IPS-NIHi7 (cell line): ENCODE data around the gene PTBP2.
"Not testable (repeated sequence)": the region's sequence is repeated elsewhere in the genome, so short reads cannot be mapped to it uniquely, and the experiment has no call there.

Experiments used
- DNase-seq: peaks from one replicate; pipeline ENCODE4 v3.0.0; 2012; ENCODE audit warnings: mixed read lengths; ENCODE audit errors: extremely low spot score

The PTBP2 gene

DNA sequence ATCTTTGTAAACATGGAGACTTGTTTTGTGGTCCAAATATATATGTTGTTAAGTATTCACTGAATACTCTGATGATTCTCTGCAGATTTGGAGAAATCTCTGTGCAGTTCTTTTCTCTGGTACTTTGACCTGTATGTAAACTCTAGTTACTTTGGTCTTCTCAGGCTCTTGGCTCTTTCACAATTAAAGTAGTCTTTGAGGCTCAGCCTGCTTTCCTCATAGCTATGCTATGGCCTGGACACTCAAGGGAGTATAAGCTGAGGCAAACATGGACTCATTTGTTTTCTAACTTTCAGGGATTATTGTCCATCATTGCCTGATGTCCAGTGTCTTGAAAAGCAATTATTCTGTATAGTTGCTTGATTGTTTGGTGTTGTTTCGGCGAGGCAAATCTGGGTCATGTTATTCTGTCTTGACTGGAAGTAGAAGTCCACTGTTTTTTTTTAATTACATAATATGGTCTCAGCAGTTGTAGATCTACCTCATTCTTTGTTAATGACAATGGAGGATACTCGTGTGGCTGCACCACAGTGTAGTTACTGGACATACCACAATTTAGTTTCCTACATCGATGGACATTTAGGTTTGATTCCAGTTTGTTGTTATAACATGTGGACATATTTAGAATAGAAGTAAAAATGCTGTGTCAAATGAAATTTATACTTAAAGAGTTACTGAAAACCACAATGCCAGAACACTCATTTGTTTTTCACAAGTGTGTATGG, 9.2 kb downstream of the PTBP2 start:
- no peak for DNase-seq

DNA sequence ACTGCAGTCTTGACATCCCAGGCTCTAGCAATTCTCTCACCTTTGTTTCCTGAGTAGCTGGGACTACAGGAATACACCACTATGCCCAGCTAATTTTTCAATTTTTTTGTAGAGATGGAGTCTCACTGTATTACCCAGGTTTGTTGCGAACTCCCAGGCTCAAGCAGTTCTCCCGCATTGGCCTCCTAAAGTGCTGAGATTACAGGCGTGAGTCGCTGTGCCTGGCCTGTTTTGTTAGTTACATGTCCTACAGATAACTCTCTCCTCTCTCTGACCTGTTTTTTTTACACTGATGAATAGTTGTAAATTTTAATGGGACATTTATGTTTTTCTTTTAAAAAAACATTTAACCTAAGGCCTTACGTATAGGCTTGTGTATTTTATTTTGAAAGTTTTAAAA, 19.8 kb downstream of the PTBP2 start:
- no peak for DNase-seq

DNA sequence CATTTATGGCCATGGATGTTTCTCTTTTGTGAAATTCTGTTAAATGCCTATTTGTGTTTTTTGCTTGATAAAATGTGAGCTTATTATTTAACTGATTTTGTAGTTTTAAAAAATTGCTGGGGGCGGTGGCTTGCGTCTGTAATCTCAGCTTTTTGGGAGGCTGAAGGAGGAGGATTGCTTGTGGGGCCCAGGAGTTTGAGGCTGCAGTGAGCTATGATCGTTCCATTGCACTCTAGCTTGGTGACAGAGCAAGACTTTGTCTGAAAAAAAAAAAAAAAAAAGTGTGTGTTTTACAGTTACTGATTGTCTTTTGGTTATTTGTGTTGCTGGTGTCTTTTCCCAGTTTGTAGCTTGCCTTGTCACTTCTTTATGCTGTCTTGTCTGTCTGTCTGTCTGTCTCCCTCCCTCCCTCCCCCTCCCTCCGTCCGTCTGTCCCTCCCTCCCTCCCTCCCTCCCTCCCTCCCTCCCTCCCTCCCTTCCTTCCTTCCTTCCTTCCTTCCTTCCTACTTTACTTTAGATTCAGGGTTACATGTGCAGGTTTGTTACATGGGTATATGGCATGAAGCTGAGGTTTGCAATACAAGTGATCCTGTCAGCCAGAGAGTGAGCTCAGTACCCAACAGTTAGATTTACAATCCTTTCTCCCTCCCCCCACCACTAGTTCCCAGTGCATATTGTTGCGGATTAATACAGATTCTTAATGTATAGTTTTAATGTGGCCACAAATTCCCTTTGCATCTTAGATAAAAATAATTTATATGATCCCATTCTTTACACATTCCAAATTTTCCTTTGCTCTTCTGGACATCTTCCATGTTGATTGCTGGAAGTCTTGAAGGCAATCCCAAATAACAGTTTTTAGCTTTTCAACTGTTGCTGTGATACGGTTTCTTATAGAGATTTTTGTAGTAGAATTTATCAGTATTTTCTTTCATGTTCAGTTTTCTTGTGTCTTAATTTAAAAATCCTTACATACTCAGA, 25.1 kb downstream of the PTBP2 start:
- DNase-seq, result no peak

DNA sequence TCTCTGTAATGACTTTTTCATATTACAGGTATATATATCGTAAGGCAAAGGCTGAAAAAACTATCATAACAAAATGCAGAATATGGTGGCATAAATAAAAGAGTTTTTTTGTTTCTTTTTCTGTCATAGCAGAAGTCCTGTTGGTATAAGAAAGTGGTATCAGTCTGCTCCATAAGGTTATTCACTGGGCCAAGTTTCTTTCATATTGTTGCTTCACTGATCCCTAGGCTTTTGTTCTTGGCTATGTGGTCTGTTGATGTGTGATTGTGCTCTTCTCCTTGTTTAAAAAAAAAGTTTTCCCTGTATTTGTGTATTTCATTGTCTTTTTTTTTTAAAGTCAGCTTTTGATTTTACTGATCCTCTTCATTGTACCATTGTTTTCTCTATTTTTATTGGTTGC, 26.0 kb downstream of the PTBP2 start:
- no peak for DNase-seq

DNA sequence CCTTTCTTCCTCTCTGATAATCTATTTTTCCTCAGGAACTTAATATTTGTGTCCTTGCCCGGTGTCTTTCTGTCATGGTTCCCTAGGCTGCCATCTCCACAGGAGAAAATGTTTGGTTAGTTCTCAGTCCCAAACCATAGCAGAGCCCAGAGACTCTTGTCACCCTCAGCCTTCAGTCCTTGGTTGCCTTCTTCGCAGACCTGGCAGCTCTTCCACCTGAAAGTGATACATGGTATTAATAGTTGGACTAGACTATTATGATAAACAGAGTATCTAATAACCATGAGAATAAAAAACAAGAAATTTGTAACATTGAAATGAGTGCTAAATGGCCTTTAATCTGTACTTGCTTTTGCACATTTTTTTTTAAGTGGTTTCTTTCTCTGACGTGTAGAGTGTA, 26.5 kb downstream of the PTBP2 start:
- no peak for DNase-seq

DNA sequence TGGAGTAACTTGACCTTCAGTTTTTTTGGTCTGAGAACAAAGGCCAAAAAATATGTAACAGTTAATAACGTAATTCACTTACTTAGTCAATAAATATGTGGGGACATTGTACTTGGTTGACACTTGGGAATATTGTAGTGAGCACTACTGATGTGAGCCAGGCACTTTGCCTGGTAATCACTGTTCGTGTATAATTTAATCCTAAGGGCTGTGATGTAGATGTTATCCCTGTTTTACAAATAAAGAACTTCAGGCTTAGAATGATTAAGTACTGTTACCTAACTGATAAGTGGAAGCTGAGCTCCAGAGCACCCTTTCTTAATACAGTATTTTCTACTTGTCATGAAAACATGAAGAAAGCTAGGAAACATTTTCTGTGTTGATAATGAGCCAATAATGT, 28.0 kb downstream of the PTBP2 start:
- DNase-seq, result no peak

DNA sequence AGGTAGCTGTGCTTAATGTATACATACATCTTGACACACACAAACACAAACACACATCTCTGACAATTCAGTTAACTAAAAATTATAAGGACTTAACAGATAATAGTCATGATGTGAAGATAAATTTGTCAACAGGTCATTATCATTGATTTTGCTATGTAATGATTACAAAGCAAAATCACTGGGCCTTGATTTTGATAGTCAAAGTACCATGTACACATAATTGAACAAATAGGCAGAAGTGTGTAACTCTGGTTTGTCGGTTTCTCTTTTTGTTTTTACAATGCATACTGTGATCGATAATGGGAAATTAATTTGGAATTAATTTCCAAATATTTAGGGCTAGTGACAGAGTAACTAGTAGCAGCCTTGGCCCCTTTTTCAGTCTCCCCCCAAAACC, 30.8 kb downstream of the PTBP2 start:
- DNase-seq, result no peak

DNA sequence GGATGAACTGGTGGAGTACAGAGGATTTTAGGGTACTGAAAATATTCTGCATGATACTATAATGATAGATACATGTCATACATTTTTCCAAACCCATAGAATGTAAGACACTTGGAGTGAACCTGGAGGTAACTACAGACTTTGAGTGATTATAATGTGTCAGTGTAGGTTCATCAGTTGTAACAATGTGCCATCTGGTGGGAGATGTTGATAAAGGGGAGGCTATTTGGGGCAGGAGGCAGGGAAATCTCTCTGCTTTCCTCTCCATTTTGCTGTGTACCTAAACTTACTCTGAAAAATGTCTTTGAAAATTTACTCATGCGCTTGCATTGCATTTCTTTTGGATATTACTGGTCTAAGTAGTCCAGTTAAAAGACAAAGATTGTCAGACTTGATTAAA, 35.2 kb downstream of the PTBP2 start:
- no peak for DNase-seq

DNA sequence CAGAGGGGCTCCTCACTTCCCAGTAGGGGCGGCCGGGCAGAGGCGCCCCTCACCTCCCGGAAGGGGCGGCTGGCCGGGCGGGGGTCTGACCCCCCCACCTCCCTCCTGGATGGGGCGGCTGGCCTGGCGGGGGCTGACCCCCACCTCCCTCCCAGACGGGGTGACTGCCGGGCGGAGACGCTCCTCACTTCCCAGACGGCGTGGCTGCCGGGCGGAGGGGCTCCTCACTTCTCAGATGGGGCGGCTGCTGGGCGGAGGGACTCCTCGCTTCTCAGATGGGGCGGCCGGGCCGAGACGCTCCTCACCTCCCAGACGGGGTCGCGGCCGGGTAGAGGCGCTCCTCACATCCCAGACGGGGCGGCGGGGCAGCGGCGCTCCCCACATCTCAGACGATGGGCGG, 41.0 kb downstream of the PTBP2 start:
- not testable (repeated sequence) for DNase-seq

DNA sequence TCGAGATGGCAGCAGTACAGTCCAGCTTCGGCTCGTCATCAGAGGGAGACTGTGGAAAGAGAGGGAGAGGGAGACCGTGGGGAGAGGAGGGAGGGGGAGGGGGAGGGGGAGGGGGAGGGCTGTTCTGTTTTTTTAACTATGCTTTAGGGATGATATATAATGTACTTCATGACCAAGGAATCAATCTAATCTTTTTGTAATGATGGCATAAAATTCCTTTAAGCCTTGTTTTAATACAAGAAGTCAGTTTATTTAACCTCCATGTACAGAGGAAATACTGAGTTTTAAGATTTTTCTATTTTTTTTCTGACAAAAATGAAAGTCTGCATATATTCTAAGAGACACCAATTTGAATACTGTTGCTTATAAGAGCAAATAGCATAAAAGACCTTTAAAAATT, 41.9 kb downstream of the PTBP2 start:
- no peak for DNase-seq

DNA sequence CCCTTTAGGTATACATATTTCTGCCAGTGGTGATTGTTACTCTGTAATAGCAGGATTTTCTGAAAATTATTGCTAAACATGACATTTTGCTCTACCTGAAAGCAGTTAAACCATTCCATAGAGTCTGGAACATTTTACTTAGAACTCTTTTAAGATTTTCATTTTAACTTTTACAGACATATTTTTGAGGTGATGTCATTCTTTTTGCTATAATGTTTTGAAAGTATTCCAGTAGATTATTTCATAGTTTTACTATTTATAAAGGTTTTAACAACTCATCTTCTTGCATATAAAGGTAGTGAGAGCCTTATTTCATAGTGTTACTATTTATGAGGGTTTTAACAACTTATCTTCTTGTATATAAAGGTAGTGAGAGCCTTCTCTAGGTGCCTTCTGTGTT, 42.9 kb downstream of the PTBP2 start:
- DNase-seq, result no peak

DNA sequence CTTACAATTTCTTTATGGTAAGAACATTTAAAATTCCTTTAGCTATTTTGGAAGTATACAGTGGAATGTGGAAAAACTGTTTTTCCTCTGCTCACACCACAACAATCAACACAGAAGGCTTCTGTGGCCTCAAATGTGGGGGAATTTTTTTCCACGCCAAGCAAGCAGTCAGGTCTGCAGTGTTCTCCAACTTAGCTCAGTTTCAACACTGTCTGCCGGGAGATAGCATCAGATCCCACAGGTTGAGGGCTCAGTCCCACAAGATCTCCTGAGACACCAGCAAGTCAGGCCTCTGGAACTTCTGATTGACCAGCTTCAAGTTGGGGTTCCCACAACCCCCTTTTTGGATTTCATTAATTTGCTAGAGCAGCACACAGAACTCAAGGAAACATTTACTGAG, 50.3 kb downstream of the PTBP2 start:
- DNase-seq, result no peak

DNA sequence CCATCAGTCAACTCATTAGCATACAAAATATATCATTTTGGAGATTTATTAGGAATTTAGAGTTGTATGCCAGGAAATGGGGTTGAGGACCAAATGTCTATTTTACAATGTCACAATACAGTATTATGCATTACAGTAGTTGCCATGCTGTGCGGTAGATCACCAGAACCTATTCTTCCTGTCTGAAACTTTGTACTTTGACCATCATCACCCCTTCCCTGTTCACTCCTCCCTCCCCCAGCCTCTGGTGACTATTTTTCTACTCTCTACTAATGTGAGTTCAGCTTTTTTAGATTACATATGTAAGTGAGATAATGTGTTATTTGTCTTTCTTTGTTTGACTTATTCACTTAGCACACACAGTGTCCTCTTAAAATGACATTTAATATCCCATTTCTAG, 50.8 kb downstream of the PTBP2 start:
- no peak for DNase-seq

DNA sequence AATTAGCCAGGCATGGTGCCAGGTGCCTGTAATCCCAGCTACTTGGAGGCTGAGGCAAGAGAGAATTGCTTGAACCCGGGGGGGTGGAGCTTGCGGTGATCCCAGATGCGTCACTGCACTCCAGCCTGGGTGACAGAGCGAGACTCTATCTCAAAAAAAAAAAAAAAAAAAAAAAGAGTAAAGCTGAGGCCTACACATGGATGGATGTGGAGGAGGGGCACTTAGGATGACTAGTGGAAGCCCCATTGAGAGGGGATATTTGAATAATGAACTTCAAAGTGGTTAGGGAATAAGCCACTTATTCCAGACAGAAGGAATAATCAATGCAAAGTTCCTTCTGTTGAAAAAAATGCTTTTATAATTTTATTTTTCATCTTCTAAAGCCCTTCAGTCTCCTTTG, 51.4 kb downstream of the PTBP2 start:
- DNase-seq, result peak; percentile 16

DNA sequence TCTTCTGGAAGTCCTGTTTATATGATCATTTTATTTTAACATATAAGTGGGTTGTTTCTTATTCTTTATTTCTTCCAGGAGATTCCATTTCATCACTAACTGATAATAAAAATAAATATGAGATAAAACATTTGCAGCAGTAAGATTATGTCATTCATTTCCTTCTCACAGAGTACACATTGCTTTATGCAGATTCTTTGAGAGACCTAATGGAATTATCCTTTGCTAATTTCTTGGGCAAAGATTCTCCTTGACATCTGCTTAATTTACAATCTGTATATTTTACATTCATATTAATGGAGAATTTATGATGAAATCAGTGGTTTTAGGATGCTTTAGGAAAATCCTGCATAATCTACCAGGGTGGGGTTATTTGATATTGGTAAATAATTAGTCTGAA, 60.6 kb downstream of the PTBP2 start:
- DNase-seq, result no peak

DNA sequence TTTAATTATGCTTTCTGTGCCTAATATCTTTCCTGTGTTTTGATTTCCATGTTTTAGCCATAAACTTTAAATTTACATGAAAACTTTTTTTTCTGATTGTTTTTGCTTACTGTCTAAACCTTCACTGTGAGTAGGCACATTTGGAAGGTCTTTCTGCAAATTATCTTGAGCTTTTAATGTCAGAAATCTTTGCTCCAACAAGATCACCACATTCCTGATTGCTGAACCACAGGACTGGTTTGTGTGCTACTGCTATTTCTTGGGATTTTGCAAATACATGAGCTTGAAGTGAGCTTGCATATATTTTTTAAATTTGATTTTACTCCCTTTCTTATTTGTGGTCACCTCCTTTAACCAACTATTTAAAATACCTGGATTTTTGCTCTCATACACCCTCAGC, 61.3 kb downstream of the PTBP2 start:
- no peak for DNase-seq

DNA sequence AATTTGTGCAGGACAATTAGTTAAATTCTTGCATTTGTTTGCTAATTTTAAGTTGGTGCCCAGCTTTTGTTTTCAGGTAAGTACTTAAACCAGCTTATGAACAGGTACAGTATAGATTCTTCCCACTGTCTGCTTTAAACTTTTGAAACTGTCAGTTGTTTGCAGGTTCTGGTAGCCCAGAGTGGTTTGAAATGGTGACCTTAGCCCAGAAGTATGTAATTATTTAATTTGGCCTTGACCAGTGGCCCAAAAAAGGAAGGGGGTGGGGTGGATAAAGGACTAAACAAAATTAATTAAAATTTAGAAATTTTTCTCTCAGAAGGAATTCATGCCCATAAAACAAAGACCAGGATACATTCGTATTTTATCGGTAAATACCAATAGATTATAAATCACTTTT, 69.0 kb downstream of the PTBP2 start:
- DNase-seq, result no peak

DNA sequence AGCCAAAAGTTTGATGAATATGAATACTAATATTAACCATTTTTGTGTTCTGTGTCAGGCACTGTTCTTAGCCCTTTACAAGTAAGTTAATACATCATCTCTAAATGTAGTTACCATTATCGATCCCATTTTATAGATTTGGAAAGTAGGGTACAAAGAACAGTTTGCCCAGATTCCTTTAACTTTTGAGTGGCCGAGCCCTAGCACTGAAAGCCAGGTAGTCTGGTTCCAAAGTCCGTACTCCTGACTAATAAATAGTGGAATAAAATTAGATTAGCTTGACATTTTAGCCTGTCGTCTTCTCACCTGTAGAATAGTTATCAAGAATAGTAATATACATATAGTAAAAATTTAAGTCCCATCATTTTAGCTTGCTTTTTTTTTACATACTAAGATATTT, 70.6 kb downstream of the PTBP2 start:
- DNase-seq, result no peak

DNA sequence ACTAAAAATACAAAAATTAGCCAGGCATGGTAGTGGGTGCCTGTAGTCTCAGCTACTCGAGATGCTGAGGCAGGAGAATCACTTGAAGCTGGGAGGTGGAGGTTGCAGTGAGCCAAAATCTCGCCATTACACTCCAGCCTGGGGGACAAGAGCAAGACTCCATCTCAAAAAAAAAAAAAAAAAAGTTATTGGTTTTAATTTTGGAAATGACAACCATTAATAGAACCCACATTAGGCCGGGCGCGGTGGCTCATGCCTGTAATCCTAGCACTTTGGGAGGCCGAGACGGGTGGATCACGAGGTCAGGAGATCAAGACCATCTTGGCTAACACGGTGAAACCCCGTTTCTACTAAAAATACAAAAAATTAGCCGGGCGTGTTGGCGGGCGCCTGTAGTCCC, 80.1 kb downstream of the PTBP2 start:
- DNase-seq, result not testable (repeated sequence)

DNA sequence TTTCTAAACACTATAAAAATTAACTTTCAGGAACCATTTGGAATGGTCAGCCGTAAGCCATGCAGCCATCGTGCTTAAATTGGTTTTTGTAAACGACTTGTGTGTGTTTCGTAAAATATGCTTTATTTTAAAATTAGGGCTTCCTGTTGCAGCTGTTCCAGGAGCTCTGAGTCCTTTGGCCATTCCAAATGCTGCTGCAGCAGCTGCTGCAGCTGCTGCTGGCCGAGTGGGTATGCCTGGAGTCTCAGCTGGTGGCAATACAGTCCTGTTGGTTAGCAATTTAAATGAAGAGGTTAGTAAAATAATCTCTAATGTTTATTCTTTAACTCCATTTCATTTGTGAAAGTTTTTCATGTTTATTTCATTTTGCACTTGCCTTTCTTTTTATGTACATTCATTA, 83.1 kb downstream of the PTBP2 start:
- no peak for DNase-seq

DNA sequence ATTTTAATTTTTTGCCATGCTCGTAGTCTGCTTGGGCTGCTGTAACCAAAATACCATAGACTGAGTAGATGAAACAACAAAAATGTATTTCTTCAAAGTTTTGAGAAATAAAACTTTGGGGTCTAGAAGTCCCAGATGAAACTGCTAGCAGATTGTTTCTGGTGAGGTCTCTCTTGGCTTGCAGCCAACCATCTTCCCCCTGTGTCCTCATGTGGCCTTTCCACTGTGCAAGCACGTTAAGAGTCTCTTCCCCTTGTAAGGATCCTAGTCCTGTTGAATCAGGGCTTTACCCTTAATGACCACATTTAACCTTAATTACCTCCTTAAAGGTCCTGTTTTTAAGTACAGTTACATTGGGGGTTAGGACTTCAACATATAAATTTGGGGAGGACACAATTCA, 86.6 kb downstream of the PTBP2 start:
- DNase-seq, result no peak

DNA sequence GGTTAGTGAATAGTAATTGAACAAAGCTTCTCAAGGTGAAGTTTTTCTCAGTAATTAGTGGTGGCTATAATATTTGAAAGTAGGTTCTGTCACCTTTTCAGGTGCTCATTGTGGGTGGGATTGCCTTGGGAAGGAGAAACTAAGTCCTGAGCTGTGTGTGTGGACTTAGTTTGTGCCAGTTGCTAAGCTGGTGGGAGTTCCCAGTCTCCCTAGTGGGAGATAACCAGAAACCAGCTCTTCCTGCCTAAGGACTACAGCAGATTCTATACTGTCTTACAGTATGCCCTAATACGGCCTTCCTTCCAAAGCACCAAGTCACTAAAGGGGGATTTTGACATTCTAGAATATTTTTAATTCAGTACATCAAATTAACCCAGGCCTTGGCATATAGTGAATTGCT, 94.3 kb downstream of the PTBP2 start:
- no peak for DNase-seq

DNA sequence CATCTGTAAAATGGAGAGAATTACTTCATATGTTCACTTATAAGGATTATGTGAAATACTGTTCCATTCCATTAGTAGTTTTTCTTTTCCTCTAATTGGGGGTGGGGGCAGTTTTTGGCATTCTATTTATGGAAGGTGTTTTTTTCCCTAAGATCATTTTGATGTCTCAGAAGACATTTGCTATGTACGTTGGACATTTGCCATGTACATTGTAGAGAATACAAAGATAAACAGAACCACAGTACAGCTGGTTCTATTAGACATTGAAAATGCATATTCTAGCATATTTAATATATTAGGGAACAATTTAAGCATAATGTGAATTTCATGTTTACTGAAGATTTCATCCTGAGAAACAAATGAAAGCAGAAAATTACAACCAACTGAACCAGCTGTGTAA, 98.5 kb downstream of the PTBP2 start:
- no peak for DNase-seq
